Measurements from ENCODE around the gene ANK3. TPM values are rescaled to one million over a fixed set of nuclear protein-coding genes. Genes with fewer than 3 reads are reported as not detected.
"Not testable (repeated sequence)": the region's sequence is repeated elsewhere in the genome, so short reads cannot be mapped to it uniquely, and the experiment has no call there.

ANK3 gene
- polyA plus RNA-seq, 4 donors, result 9.9 to 81.4 (median 35.5) TPM

- Histone ChIP-seq H3K27ac (ENCODE audit: low read depth in 1 of 3, low read length in 2 of 3) (no peak overlapping the region), H3K27me3 (ENCODE audit: control insufficient read depth in 3 of 3, insufficient read depth in 3 of 3, low read length in 3 of 3) (no peaks in the 10 kb centered on the region), H3K36me3 (ENCODE audit: control insufficient read depth in 3 of 3, insufficient read depth in 2 of 3, low read depth in 1 of 3, low read length in 3 of 3) (no peaks in the 10 kb centered on the region), H3K4me1 (ENCODE audit: control insufficient read depth in 3 of 3, insufficient read depth in 2 of 3, low read depth in 1 of 3, low read length in 2 of 3) (peaks cover 0 to 2% (median 0%) of the 10 kb centered on the region in 3 donors), H3K4me3 (ENCODE audit: low read depth in 1 of 3, low read length in 3 of 3) (no peak overlapping the region), H3K9me3 (ENCODE audit: control insufficient read depth in 2 of 2, insufficient read depth in 1 of 2, low read depth in 1 of 2, low read length in 1 of 2) (no peaks in the 10 kb centered on the region)
- DNase-seq (no peak), FAIRE-seq (no peak)
- 59 to 93% (median 81%) methylated on average over 1 of the region's 1 CpG for WGBS, 3 donors
Measured at GRCh38 chr10:60296073-60296472, 93.6 kb downstream of the ANK3 start.

- Histone ChIP-seq H3K4me3 (ENCODE audit: low read depth in 1 of 3, low read length in 3 of 3) (no peak overlapping the region), H3K9me3 (ENCODE audit: control insufficient read depth in 2 of 2, insufficient read depth in 1 of 2, low read depth in 1 of 2, low read length in 1 of 2) (no peaks in the 10 kb centered on the region), H3K36me3 (ENCODE audit: control insufficient read depth in 3 of 3, insufficient read depth in 2 of 3, low read depth in 1 of 3, low read length in 3 of 3) (no peaks in the 10 kb centered on the region), H3K27me3 (ENCODE audit: control insufficient read depth in 3 of 3, insufficient read depth in 3 of 3, low read length in 3 of 3) (no peaks in the 10 kb centered on the region), H3K4me1 (ENCODE audit: control insufficient read depth in 3 of 3, insufficient read depth in 2 of 3, low read depth in 1 of 3, low read length in 2 of 3) (peaks cover 0 to 2% (median 0%) of the 10 kb centered on the region in 3 donors), H3K27ac (ENCODE audit: low read depth in 1 of 3, low read length in 2 of 3) (no peak overlapping the region)
- WGBS, 3 donors, result 81 to 88% (median 88%) methylated on average over 9 of the region's 9 CpGs
- FAIRE-seq (no peak), DNase-seq (peak; percentile 8 to 31)
Measured at GRCh38 chr10:60295028-60295937, 94.4 kb downstream of the ANK3 start.

DNA sequence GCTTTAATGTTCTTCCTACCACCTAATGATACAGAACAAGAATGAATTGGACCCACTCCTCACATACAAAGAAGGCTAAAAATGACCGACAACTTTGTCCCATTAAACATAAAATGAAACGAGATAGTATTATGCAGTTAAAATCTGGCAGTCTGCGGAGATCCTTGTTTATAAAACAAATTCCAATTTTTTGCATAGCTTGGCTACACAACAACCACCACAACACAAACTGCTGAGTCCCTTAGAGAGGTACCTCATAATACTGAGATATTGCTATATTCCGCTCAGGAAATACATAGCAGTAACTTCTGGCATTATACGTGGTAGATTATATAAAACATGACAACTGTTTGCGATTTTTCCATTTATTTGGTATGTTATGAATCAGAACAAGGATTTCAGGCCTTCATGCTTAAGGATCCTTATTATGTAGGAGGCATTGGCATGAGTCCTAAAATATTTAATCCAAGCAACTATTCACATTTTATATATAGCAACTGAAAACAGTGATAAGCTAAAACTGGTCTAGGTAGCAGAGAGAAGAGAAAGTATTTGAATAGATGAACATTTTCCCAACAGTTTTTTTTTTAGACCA, 96.0 kb downstream of the ANK3 start:
- H3K27ac ChIP-seq (ENCODE audit: low read depth in 1 of 3, low read length in 2 of 3), result no peak overlapping the region
- no peak for FAIRE-seq
- no peaks in the 10 kb centered on the region for H3K9me3 ChIP-seq (ENCODE audit: control insufficient read depth in 2 of 2, insufficient read depth in 1 of 2, low read depth in 1 of 2, low read length in 1 of 2)
- WGBS, 3 donors, result 73 to 83% (median 79%) methylated on average over 6 of the region's 6 CpGs
- H3K27me3 ChIP-seq (ENCODE audit: control insufficient read depth in 3 of 3, insufficient read depth in 3 of 3, low read length in 3 of 3), result no peaks in the 10 kb centered on the region
- H3K4me1 ChIP-seq (ENCODE audit: control insufficient read depth in 3 of 3, insufficient read depth in 2 of 3, low read depth in 1 of 3, low read length in 2 of 3), result peaks cover 0 to 2% (median 0%) of the 10 kb centered on the region in 3 donors
- H3K36me3 ChIP-seq (ENCODE audit: control insufficient read depth in 3 of 3, insufficient read depth in 2 of 3, low read depth in 1 of 3, low read length in 3 of 3), result no peaks in the 10 kb centered on the region
- no peak for DNase-seq
- no peak overlapping the region for H3K4me3 ChIP-seq (ENCODE audit: low read depth in 1 of 3, low read length in 3 of 3)

DNA sequence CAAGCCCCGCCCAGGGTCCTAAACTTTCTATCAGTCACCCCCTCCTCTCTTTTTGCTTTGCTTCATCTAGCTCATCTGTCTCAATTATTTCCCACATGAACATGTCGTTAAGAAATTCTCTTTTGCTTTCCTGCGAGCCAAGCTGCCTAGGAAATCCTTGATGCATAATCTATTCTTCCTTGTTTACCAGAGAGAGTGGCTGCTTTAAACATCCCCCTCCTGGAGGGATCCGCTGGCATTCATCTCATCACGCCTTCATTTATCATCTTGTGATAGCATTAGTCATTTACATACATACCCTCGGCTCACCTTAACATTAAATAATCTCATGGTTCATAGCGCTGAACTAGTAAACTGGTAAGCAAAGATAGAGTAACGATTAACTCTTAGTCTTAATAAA, 96.7 kb downstream of the ANK3 start:
- DNase-seq (no peak), FAIRE-seq (no peak)
- no peaks in the 10 kb centered on the region for H3K36me3 ChIP-seq (ENCODE audit: control insufficient read depth in 3 of 3, insufficient read depth in 2 of 3, low read depth in 1 of 3, low read length in 3 of 3)
- peaks cover 0 to 2% (median 0%) of the 10 kb centered on the region in 3 donors for H3K4me1 ChIP-seq (ENCODE audit: control insufficient read depth in 3 of 3, insufficient read depth in 2 of 3, low read depth in 1 of 3, low read length in 2 of 3)
- no peaks in the 10 kb centered on the region for H3K9me3 ChIP-seq (ENCODE audit: control insufficient read depth in 2 of 2, insufficient read depth in 1 of 2, low read depth in 1 of 2, low read length in 1 of 2)
- H3K27me3 ChIP-seq (ENCODE audit: control insufficient read depth in 3 of 3, insufficient read depth in 3 of 3, low read length in 3 of 3), result no peaks in the 10 kb centered on the region
- no peak overlapping the region for H3K27ac ChIP-seq (ENCODE audit: low read depth in 1 of 3, low read length in 2 of 3)
- no peak overlapping the region for H3K4me3 ChIP-seq (ENCODE audit: low read depth in 1 of 3, low read length in 3 of 3)
- 71 to 84% (median 81%) methylated on average over 8 of the region's 8 CpGs for WGBS, 3 donors

DNA sequence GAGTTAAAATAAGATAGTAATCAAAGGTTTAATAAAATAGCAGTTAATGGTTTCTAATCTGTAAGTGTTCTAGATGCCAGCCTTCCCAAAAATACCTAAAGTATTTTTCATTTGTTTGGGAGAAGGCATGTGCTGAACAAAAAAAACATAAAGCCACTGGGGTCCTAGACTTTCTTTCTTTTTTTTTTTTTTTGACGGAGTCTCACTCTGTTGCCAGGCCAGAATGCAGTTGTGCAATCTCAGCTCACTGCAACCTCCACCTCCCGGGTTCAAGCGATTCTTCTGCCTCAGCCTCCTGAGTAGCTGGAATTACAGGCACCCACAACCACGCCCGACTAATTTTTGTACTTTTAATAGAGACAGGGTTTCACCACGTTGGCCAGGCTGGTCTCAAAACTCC, 97.1 kb downstream of the ANK3 start:
- not testable (repeated sequence) for H3K36me3 ChIP-seq (ENCODE audit: control insufficient read depth in 3 of 3, insufficient read depth in 2 of 3, low read depth in 1 of 3, low read length in 3 of 3); FAIRE-seq
- WGBS, 3 donors, result 71 to 75% (median 75%) methylated on average over 6 of the region's 6 CpGs

GRCh38 chr10:60291344-60291930, 98.2 kb downstream of the ANK3 start:
- Histone ChIP-seq H3K36me3 (ENCODE audit: control insufficient read depth in 3 of 3, insufficient read depth in 2 of 3, low read depth in 1 of 3, low read length in 3 of 3) (no peaks in the 10 kb centered on the region), H3K27ac (ENCODE audit: low read depth in 1 of 3, low read length in 2 of 3) (no peak overlapping the region), H3K4me3 (ENCODE audit: low read depth in 1 of 3, low read length in 3 of 3) (no peak overlapping the region), H3K9me3 (ENCODE audit: control insufficient read depth in 2 of 2, insufficient read depth in 1 of 2, low read depth in 1 of 2, low read length in 1 of 2) (no peaks in the 10 kb centered on the region), H3K4me1 (ENCODE audit: control insufficient read depth in 3 of 3, insufficient read depth in 2 of 3, low read depth in 1 of 3, low read length in 2 of 3) (peaks cover 0 to 2% (median 0%) of the 10 kb centered on the region in 3 donors), H3K27me3 (ENCODE audit: control insufficient read depth in 3 of 3, insufficient read depth in 3 of 3, low read length in 3 of 3) (no peaks in the 10 kb centered on the region)
- no peak for FAIRE-seq
- DNase-seq, result no peak
- WGBS, 3 donors, result 84 to 94% (median 89%) methylated on average over 5 of the region's 5 CpGs

More for the DNA sequence above, 97.1 kb downstream of the ANK3 start:
- not testable (repeated sequence) for H3K4me1 ChIP-seq (ENCODE audit: control insufficient read depth in 3 of 3, insufficient read depth in 2 of 3, low read depth in 1 of 3, low read length in 2 of 3); H3K9me3 ChIP-seq (ENCODE audit: control insufficient read depth in 2 of 2, insufficient read depth in 1 of 2, low read depth in 1 of 2, low read length in 1 of 2); H3K27ac ChIP-seq (ENCODE audit: low read depth in 1 of 3, low read length in 2 of 3); DNase-seq; H3K27me3 ChIP-seq (ENCODE audit: control insufficient read depth in 3 of 3, insufficient read depth in 3 of 3, low read length in 3 of 3); H3K4me3 ChIP-seq (ENCODE audit: low read depth in 1 of 3, low read length in 3 of 3)

DNA sequence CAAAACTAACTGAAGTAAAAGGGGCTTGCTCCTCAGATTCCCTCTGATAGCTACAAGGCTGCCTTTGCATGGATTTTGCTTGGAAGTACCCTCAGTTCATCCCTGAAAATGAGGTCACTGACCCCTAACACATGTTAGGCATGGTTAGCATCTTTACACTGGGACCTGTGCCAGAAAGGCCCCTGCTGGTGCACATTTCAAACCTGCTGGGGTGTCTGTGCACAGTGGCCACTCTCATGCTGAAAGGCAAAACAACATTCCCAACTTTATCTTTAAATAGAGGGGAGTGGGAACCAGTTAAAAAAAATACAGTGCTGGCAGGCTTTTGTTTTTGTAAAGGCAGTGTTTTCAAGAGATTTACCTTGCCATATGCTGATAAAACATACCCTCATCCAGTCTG, 99.1 kb downstream of the ANK3 start:
- no peak overlapping the region for H3K27ac ChIP-seq (ENCODE audit: low read depth in 1 of 3, low read length in 2 of 3)
- no peaks in the 10 kb centered on the region for H3K27me3 ChIP-seq (ENCODE audit: control insufficient read depth in 3 of 3, insufficient read depth in 3 of 3, low read length in 3 of 3)
- no peaks in the 10 kb centered on the region for H3K36me3 ChIP-seq (ENCODE audit: control insufficient read depth in 3 of 3, insufficient read depth in 2 of 3, low read depth in 1 of 3, low read length in 3 of 3)
- no peaks in the 10 kb centered on the region for H3K9me3 ChIP-seq (ENCODE audit: control insufficient read depth in 2 of 2, insufficient read depth in 1 of 2, low read depth in 1 of 2, low read length in 1 of 2)
- no peak for DNase-seq
- no peak for FAIRE-seq
- H3K4me3 ChIP-seq (ENCODE audit: low read depth in 1 of 3, low read length in 3 of 3), result no peak overlapping the region
- peaks cover 0 to 2% (median 0%) of the 10 kb centered on the region in 3 donors for H3K4me1 ChIP-seq (ENCODE audit: control insufficient read depth in 3 of 3, insufficient read depth in 2 of 3, low read depth in 1 of 3, low read length in 2 of 3)

DNA sequence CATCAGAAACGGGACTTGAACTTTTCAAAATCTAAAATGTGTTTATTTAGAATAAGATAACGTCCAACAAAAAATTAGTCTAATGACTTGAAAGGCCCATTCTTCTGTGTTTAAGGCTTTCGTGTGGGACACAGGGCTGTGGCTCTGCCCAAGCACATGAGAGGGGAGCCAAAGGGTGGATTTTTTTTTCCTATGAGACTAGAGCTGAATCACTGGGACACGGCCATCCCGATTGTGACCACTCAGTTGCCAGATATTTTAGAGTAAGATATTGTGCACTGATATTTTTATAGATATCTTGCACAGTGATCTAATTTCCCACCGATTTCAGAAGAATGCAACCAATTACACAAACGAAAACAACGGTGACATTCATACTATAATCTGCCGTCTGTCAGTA, 99.9 kb downstream of the ANK3 start:
- H3K27me3 ChIP-seq (ENCODE audit: control insufficient read depth in 3 of 3, insufficient read depth in 3 of 3, low read length in 3 of 3), result no peaks in the 10 kb centered on the region
- H3K4me3 ChIP-seq (ENCODE audit: low read depth in 1 of 3, low read length in 3 of 3), result no peak overlapping the region
- 79 to 91% (median 87%) methylated on average over 9 of the region's 9 CpGs for WGBS, 3 donors
- H3K27ac ChIP-seq (ENCODE audit: low read depth in 1 of 3, low read length in 2 of 3), result no peak overlapping the region
- FAIRE-seq, result no peak
- H3K4me1 ChIP-seq (ENCODE audit: control insufficient read depth in 3 of 3, insufficient read depth in 2 of 3, low read depth in 1 of 3, low read length in 2 of 3), result no peaks in the 10 kb centered on the region
- no peak for DNase-seq
- no peaks in the 10 kb centered on the region for H3K9me3 ChIP-seq (ENCODE audit: control insufficient read depth in 2 of 2, insufficient read depth in 1 of 2, low read depth in 1 of 2, low read length in 1 of 2)
- no peaks in the 10 kb centered on the region for H3K36me3 ChIP-seq (ENCODE audit: control insufficient read depth in 3 of 3, insufficient read depth in 2 of 3, low read depth in 1 of 3, low read length in 3 of 3)

All from small intestine (tissue), 7 donors.